T47D (cell line): ENCODE measurements around the gene SS18L1.

Experiments used
- DNase-seq, 2 experiments: peaks; one replicate each; pipeline versions ENCODE4 v3.0.0 to v3.0.0-alpha.2; 2011 to 2012; ENCODE audit warnings: low read depth in 1 of 2, low spot score in 1 of 2
- JUND ChIP-seq: IDR thresholded peaks from 2 replicates; pipeline ENCODE4 v1.6.1; 2012; ENCODE audit warnings: low read depth
- in situ Hi-C: cut with HindIII; loops from 2 replicates; pipeline ENCODE4 v1.10.0; 2016; ENCODE audit warnings: low sequenced_read_pairs, low pct_unique_long_range_greater_than_20kb

Gene SS18L1

DNA sequence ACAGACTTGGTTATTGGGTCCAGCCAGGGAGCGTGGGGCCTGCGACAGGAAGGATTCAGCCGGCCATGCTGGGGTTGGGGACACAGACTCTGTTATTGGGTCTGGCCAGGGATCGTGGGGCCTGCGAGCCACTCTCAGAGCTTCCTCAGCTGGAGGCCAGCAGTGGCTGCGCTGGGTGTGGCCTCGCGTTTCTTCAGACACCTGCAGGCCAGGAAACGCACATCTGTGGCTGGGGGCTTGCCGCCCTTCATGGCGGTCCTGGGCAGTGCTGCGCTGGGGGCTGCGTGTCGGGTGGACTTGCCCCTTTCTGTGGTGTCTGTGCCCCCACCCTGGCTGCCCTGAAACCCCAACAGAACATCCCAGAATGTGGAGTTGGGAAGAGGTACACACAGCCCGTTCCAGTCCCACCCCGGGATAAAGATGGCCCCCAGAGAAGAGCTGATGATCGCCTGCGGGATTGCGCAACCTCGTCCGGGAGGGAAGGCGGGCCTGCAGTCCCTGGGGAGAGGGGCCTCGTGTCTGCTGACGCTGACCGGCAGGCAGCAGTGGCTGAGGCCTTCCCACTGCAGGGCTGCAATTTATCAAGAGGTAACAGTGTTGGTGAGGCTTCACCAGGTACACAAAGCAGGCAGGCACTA, 22.3 kb downstream of the SS18L1 start:
- no peak for DNase-seq
- TF ChIP-seq JUND: no peak
- in situ Hi-C loops: no loop called here

DNA sequence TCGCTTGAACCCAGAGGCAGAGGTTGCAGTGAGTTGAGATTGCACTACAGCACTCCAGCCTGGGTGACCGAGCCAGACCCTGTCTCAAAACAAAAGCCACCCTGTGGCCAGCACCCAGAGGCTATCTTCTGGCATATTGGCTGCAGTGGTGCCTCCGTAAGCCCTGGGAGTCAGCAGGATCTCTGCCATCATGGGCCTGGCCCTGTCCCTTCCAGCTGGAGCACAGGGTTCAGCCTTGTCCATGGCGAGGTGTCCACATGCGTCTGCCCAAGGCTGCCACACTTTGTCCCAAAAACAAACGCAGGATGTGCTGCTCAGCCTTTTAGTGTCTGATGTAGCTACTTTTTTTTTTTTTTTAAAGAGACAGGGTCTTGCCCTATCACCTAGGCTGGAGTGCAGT, 23.9 kb downstream of the SS18L1 start:
- TF ChIP-seq JUND: no peak
- in situ Hi-C loops: no loop called here
- DNase-seq: no peak

DNA sequence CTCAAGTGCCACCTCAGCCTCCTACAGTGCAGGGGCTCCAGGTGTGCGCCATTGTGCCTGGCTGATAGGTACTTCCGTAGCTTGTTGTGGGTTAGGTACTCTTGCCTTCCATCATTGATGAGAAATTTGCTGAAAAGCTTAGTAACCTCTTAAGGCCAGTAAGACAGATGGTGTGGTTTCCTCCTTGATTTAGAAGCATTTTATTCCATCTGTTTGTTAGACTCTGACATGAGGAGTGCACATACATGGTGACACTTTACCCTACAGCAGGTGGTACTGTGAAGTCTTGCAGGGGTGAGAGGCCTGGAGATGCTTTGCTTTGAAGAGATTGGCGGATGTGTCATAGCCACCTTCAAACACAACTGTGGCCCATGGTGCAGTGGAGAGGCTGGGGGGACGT, 24.5 kb downstream of the SS18L1 start:
- DNase-seq: no peak
- in situ Hi-C loops: no loop called here
- TF ChIP-seq JUND: no peak

GRCh38 chr20:62168890-62169435, 25.4 kb downstream of the SS18L1 start:
- no peak for TF ChIP-seq JUND
- in situ Hi-C loops: no loop called here
- DNase-seq: no peak

DNA sequence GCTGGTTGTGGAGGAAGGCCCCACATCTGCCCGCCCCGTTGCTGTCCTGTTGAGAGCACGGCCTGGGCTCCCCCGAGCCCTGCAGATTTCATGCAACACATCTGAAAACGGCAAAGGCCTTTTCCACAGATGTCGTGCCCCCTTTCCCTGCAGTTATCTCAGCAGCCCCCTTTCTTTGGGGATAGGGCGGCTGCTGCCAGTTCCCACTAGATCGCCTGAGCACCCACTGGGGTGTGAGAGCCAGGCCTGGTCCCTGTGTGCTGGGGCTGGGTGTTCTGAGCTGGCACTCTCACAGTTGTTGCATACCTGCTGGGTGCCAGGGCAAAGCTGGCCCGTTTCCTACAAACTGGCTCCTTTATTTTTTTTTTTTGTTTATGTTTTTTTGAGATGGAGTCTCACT, 27.0 kb downstream of the SS18L1 start:
- in situ Hi-C loops: no loop called here
- TF ChIP-seq JUND: no peak
- no peak for DNase-seq

DNA sequence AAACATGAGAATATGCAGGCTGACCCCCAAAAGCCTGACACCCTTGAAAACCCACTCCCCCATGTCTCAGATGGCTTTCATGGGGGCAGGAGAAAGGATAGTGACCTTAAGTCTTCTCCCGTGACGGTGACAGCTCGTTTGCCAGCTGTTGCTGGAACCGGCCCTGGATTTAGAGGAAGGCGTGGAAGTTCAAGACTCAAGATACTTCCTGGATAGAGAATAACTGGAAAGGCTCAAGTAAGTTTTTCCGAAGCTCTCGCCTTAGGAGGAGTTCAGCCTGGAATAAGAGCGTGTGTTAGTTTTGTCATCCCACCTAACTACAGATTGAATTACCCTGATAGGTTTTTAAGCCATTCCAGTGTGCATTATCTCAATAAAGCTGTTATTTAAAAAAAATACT, 27.7 kb downstream of the SS18L1 start:
- TF ChIP-seq JUND: no peak
- in situ Hi-C loops: no loop called here
- no peak for DNase-seq

DNA sequence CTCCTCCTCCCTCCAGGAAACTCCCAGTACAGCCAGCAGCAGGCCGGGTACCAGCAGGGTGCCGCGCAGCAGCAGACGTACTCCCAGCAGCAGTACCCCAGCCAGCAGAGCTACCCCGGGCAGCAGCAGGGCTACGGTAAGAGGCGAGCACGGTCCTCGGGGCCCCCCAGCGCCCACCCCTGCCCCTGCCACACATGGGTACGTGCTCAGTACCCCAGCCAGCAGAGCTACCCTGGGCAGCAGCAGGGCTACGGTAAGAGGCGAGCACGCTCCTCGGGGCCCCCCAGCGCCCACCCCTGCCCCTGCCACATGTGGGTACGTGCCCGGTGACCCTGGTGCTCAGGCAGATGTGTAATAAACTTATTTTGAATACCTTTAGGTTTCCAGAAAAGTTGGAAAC, 29.1 kb downstream of the SS18L1 start:
- no peak for TF ChIP-seq JUND
- in situ Hi-C loops: no loop called here
- no peak for DNase-seq

DNA sequence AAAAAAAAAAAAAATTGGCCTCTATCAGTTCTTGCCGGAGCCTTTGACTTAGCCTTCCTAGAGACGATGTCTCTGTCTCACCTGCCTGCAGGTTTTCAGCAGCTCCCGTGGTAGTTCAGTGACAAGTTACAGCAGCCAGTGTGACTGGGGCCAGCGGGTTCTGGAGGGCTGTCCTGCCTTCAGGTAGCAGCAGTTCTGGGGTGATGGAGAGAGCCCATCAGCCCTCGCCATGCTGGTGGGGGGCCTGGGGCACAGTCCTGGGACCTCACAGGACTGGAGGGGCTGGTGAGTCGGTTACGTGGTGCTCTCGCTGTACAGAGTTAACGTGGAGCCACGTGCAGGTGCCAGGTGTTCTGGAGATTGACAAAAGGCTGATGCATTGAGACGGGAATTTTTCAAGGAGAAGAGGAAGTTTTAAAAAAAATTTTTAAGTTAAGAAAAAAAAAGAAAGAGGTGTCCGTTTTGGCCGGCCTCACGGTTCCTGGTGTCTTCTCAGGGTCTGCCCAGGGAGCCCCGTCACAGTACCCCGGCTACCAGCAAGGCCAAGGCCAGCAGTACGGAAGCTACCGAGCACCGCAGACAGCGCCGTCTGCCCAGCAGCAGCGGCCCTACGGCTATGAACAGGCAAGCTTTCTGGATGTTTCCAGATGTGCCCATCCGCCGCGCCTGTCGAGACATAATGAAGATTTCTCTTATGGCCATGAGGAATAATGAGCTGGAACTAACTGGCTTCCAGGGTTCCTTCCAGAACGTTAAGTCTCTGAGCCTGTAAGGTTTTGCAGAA, 30.6 kb downstream of the SS18L1 start:
- no peak for TF ChIP-seq JUND
- in situ Hi-C loops: no loop called here
- no peak for DNase-seq

- in situ Hi-C loops: no loop called here
- DNase-seq: no peak
These were observed 31.5 kb downstream of the SS18L1 start for GRCh38 chr20:62174870-62175624.

GRCh38 chr20:62175711-62176110, 32.1 kb downstream of the SS18L1 start:
- in situ Hi-C loops: no loop called here
- DNase-seq: no peak
- TF ChIP-seq JUND: no peak

More at GRCh38 chr20:62174870-62175624, 31.5 kb downstream of the SS18L1 start:
- no peak for TF ChIP-seq JUND

- DNase-seq: no peak
- TF ChIP-seq JUND: no peak
- in situ Hi-C loops: no loop called here
These were observed 33.3 kb downstream of the SS18L1 start for GRCh38 chr20:62176866-62177265.

DNA sequence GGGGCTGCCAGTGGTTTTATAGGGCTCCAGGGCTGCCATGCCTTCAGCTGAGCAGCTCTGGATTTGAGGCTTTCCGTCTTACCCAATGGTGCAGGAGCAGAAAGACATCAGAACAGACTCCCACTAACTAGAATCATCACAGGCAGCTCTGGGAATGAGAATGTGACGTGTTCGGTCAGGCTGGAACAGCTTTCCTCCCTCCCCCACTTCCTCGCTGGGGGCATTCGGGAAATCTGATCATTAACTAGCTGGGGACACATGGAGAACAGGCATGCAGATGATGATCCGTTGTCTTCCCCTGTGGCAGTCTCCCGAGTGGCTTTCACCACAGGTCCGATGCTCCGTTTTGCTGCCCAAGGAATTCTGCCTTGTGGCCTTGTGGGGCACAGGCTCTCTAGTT, 33.7 kb downstream of the SS18L1 start:
- DNase-seq: no peak
- no peak for TF ChIP-seq JUND
- in situ Hi-C loops: no loop called here

DNA sequence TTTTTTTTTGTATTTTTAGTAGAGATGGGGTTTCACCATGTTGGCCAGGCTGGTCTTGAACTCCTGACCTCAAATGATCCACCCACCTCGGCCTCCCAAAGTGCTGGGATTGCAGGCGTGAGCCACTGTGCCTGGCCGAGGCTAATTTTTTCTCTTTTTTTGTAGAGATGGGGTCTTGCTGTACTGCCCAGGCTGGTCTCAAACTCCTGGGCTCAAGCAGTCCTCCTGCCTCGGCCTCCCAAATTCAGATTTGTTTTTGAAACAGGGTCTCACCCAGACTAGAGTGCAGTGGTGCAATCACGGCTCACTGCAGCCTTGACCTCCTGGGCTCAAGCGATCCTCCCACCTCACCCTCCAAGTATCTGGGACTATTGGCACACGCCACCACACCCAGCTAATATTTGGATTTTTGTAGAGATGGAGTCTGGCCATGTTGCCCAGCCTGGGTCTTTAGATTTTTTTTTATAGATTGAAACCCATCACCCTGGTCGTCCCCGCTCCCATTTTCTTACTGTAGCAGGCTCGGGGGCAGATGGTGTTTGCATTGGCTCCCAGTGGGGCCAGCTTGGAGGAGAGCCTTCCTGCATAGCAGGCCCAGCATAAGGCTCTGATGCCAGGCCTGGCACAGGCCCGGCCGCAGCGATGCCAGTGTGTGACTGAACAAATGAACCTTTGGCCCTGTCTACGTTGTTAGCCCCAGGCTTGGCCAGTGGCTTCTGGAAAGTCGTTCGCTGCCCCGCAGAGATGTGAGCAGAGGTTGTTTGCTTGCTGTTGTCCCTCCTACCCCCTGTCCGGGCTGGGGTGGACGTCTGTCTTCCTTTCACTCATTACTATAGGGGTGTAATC, 35.0 kb downstream of the SS18L1 start:
- in situ Hi-C loops: no loop called here
- DNase-seq: no peak
- TF ChIP-seq JUND: no peak
